HFF-Myc (cell line): Measurements from ENCODE around the gene PKNOX1.

ENCODE experiments used
- DNase-seq: peaks from one replicate; pipeline ENCODE4 v3.0.0-alpha.2; 2011; ENCODE audit warnings: low read depth; ENCODE audit errors: extremely low read depth
- H3K4me3 ChIP-seq: replicated peaks from 2 replicates; pipeline ENCODE4 v1.5.1; 2011; ENCODE audit warnings: low read depth, mild to moderate bottlenecking, control low read depth, low read length
- CTCF ChIP-seq: IDR thresholded peaks from 2 replicates; pipeline ENCODE4 v1.5.1; 2012; ENCODE audit warnings: mild to moderate bottlenecking, low read depth, low read length, control low read depth; ENCODE audit errors: missing control alignments

Gene PKNOX1

GRCh38 chr21:42970946-42971653 lies 3.3 kb upstream of the PKNOX1 start:
- no peak for DNase-seq
- no peak overlapping the region for H3K4me3 ChIP-seq
- TF ChIP-seq CTCF, result no peak

GRCh38 chr21:42971897-42972275 lies 2.5 kb upstream of the PKNOX1 start:
- TF ChIP-seq CTCF, result no peak
- H3K4me3 ChIP-seq, result no peak overlapping the region
- DNase-seq, result no peak

GRCh38 chr21:42973309-42973990 lies 912 bp upstream of the PKNOX1 start:
- peak overlapping the region; percentile 55 for H3K4me3 ChIP-seq
- TF ChIP-seq CTCF, result no peak
- DNase-seq, result no peak

GRCh38 chr21:42974832-42975820 lies 764 bp downstream of the PKNOX1 start:
- no peak for DNase-seq
- TF ChIP-seq CTCF, result no peak
- H3K4me3 ChIP-seq, result peak overlapping the region; percentile 81

- H3K4me3 ChIP-seq, result peak overlapping the region; percentile 81
- no peak for DNase-seq
- no peak for TF ChIP-seq CTCF
These were observed 1.7 kb downstream of the PKNOX1 start for GRCh38 chr21:42975886-42976608.
